GM21381 (cell line): ENCODE data around the gene UBE2E1.
"Not testable (repeated sequence)": the region's sequence is repeated elsewhere in the genome, so short reads cannot be mapped to it uniquely, and the experiment has no call there.

Experiments used
- ATAC-seq: cut with Tn5 transposase; IDR thresholded peaks from one replicate; pipeline ENCODE4 v1.9.1; 2021; ENCODE audit warnings: mild to moderate bottlenecking, moderate library complexity; ENCODE audit not compliant: unreplicated experiment

The UBE2E1 gene

GRCh38 chr3:23915537-23916108 is 109.9 kb downstream of the UBE2E1 start:
- ATAC-seq: no peak

GRCh38 chr3:23916152-23916885 is 110.6 kb downstream of the UBE2E1 start:
- peak; percentile 48 for ATAC-seq

GRCh38 chr3:23916886-23917678 is 111.3 kb downstream of the UBE2E1 start, which contains the start of the genes NKIRAS1 and RPL15:
TSS of gene NKIRAS1 (minus strand) at chr3:23916990. CDS start at chr3:23910904, 6,086 bp downstream.
TSS of gene RPL15 (plus strand) at chr3:23917132. CDS start at chr3:23917860, 728 bp downstream.
- ATAC-seq: peak; percentile 92

- not testable (repeated sequence) for ATAC-seq
Observed at GRCh38 chr3:23917679-23918303, 112.0 kb downstream of the UBE2E1 start.

- ATAC-seq: not testable (repeated sequence)
Observed at GRCh38 chr3:23918331-23918730, 112.6 kb downstream of the UBE2E1 start.

- ATAC-seq: no peak
Observed at GRCh38 chr3:23919628-23920027, 113.9 kb downstream of the UBE2E1 start.

GRCh38 chr3:23920151-23920655 is 114.4 kb downstream of the UBE2E1 start:
- ATAC-seq: no peak

GRCh38 chr3:23921052-23921511 is 115.3 kb downstream of the UBE2E1 start:
- ATAC-seq: no peak

GRCh38 chr3:23923786-23924185 is 118.0 kb downstream of the UBE2E1 start:
- no peak for ATAC-seq

- ATAC-seq: no peak
Observed at GRCh38 chr3:23926246-23926645, 120.5 kb downstream of the UBE2E1 start.

- ATAC-seq: no peak
Observed at GRCh38 chr3:23926736-23927135, 121.0 kb downstream of the UBE2E1 start.

- ATAC-seq: no peak
Observed at GRCh38 chr3:23928524-23928923, 122.8 kb downstream of the UBE2E1 start.

GRCh38 chr3:23931597-23931996 is 125.8 kb downstream of the UBE2E1 start:
- ATAC-seq: no peak

GRCh38 chr3:23932571-23932970 is 126.8 kb downstream of the UBE2E1 start:
- no peak for ATAC-seq

GRCh38 chr3:23934253-23934652 is 128.5 kb downstream of the UBE2E1 start:
- no peak for ATAC-seq

- ATAC-seq: no peak
Observed at GRCh38 chr3:23937296-23937695, 131.5 kb downstream of the UBE2E1 start.

- ATAC-seq: no peak
Observed at GRCh38 chr3:23938688-23939087, 132.9 kb downstream of the UBE2E1 start.

GRCh38 chr3:23940775-23941174 is 135.0 kb downstream of the UBE2E1 start:
- no peak for ATAC-seq
